Measurements from ENCODE around the gene IRAK2.

DNA sequence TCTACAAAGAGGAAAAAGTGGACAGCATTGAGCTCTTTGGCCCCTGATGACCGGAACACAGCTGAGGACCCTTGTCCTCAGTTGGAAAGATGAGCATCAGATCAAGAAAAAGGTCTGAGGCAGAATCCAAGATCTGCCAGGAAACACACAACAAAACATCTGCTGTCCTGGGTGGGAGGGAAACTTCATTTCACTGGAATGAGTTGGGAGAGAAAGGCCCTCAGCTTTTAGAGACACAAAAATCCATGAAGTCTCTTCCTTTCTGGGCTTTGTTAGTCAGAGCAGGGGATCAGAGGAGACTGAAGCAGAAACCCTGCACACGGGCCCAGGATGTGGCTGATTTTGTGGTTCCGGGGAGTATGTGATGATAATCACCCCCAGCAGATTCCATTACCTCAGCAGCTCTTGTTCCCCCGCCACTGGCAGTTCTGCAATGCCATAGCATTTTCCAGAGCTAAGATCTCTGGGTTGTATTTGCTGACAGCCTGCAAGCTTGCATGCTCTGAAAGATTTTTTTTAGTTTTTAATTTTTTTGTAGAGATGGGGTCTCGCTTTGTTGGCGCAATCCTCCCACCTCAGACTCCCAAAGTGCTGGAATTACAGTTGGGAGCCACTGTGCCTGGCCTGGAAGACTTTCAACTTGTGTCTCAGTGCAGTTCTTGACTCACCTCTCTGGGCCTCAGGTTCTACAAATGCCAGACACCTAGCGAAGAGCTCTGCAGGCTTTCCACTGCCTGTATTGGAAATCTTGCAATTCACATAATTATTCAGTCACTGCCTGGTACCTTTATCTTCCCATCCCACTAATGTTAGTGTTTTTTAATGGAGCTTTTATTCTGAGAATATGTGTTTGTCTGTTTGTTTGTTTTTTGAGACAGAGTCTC, 77.7 kb downstream of the IRAK2 start:
- TF ChIP-seq, protein P1, sequence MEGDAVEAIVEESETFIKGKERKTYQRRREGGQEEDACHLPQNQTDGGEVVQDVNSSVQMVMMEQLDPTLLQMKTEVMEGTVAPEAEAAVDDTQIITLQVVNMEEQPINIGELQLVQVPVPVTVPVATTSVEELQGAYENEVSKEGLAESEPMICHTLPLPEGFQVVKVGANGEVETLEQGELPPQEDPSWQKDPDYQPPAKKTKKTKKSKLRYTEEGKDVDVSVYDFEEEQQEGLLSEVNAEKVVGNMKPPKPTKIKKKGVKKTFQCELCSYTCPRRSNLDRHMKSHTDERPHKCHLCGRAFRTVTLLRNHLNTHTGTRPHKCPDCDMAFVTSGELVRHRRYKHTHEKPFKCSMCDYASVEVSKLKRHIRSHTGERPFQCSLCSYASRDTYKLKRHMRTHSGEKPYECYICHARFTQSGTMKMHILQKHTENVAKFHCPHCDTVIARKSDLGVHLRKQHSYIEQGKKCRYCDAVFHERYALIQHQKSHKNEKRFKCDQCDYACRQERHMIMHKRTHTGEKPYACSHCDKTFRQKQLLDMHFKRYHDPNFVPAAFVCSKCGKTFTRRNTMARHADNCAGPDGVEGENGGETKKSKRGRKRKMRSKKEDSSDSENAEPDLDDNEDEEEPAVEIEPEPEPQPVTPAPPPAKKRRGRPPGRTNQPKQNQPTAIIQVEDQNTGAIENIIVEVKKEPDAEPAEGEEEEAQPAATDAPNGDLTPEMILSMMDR (IDR thresholded peaks at IDR 0.05), result no peak
- TF ChIP-seq POLR2A (IDR thresholded peaks at IDR 0.05), result no peak
- TF ChIP-seq POLR2AphosphoS5 (IDR thresholded peaks at IDR 0.05), result no peak
- TF ChIP-seq EP300 (IDR thresholded peaks at IDR 0.05), result no peak
